K562 (cell line): ENCODE measurements around the gene AMOT. TPM values are rescaled to one million over a fixed set of nuclear protein-coding genes. Genes with fewer than 3 reads are reported as not detected.

Experiments
- ATAC-seq: fragments of 200-7000 bp; cut with Tn5 transposase; 3 replicates; pipeline ENCODE4 v1.9.1; 2020; ENCODE audit warnings: moderate library complexity
- BruUV-seq: library from RNA; stranded (reverse); fragments of 400-500 nt; replicated peaks from 2 replicates; lab custom pipeline; 2021; lab: Mats Ljungman, UMichigan
- CTCF ChIA-PET: fragments of 300-600 bp; formaldehyde crosslinking; extraction: SDS; loops from one replicate; lab custom pipeline; 2021; ENCODE audit warnings: low intra/inter-chr PET ratio; lab: Yijun Ruan, JAX
- POLR2A ChIA-PET: fragments of 300-600, 350-650 bp; sonication (Branson Sonifier 250); formaldehyde crosslinking; extraction: SDS; loops from one replicate; lab custom pipeline; 2021; ENCODE audit warnings: antibody characterized with exemption, inconsistent platforms; lab: Yijun Ruan, JAX
- DNase-seq, 4 experiments: peaks; one replicate each; pipeline versions ENCODE4 v3.0.0 to v3.0.0-alpha.2; 2011 to 2018; ENCODE audit warnings: low spot score in 3 of 4, mixed read lengths in 3 of 4; ENCODE audit errors: extremely low read depth in 1 of 4
- FAIRE-seq: peaks from 2 replicates; lab custom pipeline; 2011; peaks lifted over from hg19 to GRCh38; lab: Jason Lieb, UNC
- H2AFZ ChIP-seq: 2 replicates; pipeline ENCODE4 v1.6.0; 2011; ENCODE audit warnings: low read depth, low read length, control low read depth, inconsistent platforms
- H3K27ac ChIP-seq: fragments of 200-600 bp; 3 replicates; pipeline ENCODE4 v1.8.0; 2011; ENCODE audit warnings: low read depth, mild to moderate bottlenecking, control low read depth, inconsistent platforms, low read length, moderate library complexity, mixed read lengths; ENCODE audit errors: extremely low read depth
- H3K27me3 ChIP-seq, 2 experiments: fragments of 300-600 bp in 1 of 2; 2 replicates in 1 of 2; 3 replicates in 1 of 2; pipeline versions ENCODE4 v1.6.0 to v1.8.0; 2011; ENCODE audit warnings: inconsistent platforms in 2 of 2, low read length in 2 of 2, mild to moderate bottlenecking in 1 of 2, mixed read lengths in 1 of 2, moderate library complexity in 1 of 2; ENCODE audit not compliant: control insufficient read depth in 2 of 2, insufficient read depth in 2 of 2
- H3K36me3 ChIP-seq: fragments of 300-600 bp; 3 replicates; pipeline ENCODE4 v1.8.0; 2011; ENCODE audit warnings: mild to moderate bottlenecking, low read length, inconsistent platforms; ENCODE audit not compliant: control insufficient read depth, insufficient read depth
- H3K4me1 ChIP-seq, 2 experiments: fragments of 200-600 bp in 1 of 2; replicated peaks in 1 of 2; 2 replicates in 1 of 2; 3 replicates in 1 of 2; pipeline versions ENCODE4 v1.5.1 to v1.8.0; 2011; ENCODE audit warnings: inconsistent platforms in 2 of 2, low read length in 2 of 2, mild to moderate bottlenecking in 1 of 2, mixed read lengths in 1 of 2, moderate library complexity in 1 of 2; ENCODE audit not compliant: control insufficient read depth in 2 of 2, insufficient read depth in 2 of 2
- H3K4me2 ChIP-seq: 2 replicates; pipeline ENCODE4 v1.6.1; 2011; ENCODE audit warnings: low read length, control low read depth, inconsistent platforms, mixed read lengths; ENCODE audit not compliant: insufficient read depth
- H3K4me3 ChIP-seq: fragments of 200-600 bp; sonication (generic), shearing (Covaris generic); 2 replicates; pipeline ENCODE4 v1.5.1; 2016; ENCODE audit warnings: control low read depth, inconsistent platforms
- H3K79me2 ChIP-seq: fragments of 200-600 bp; 3 replicates; pipeline ENCODE4 v1.8.0; 2011; ENCODE audit warnings: low read length, inconsistent platforms; ENCODE audit not compliant: control insufficient read depth, insufficient read depth
- H3K9ac ChIP-seq, 2 experiments: 2 replicates each; pipeline versions ENCODE4 v1.6.0 to v1.6.1; 2011; ENCODE audit warnings: low read depth in 2 of 2, low read length in 2 of 2, control low read depth in 1 of 2, inconsistent platforms in 1 of 2, mild to moderate bottlenecking in 1 of 2, mixed read lengths in 1 of 2; ENCODE audit not compliant: insufficient read depth in 1 of 2
- H3K9me1 ChIP-seq: one replicate; pipeline ENCODE4 v1.6.0; 2011; ENCODE audit warnings: inconsistent platforms, mild to moderate bottlenecking, low read length, moderate library complexity; ENCODE audit not compliant: control insufficient read depth, insufficient read depth
- H3K9me3 ChIP-seq: replicated peaks from 2 replicates; pipeline ENCODE4 v1.5.1; 2011; ENCODE audit warnings: low read depth, low read length, inconsistent platforms; ENCODE audit not compliant: control insufficient read depth, insufficient read depth
- H4K20me1 ChIP-seq: replicated peaks from 2 replicates; pipeline ENCODE4 v1.6.1; 2011; ENCODE audit warnings: low read length, inconsistent platforms, mixed read lengths; ENCODE audit not compliant: control insufficient read depth, insufficient read depth
- ARNT ChIP-seq, 2 experiments: fragments of 450-650 bp; IDR thresholded peaks; 2 replicates each; pipeline ENCODE4 v1.6.1; 2016; ENCODE audit warnings: mild to moderate bottlenecking in 1 of 2
- ATF7 ChIP-seq: fragments of 450-650 bp; IDR thresholded peaks from 2 replicates; pipeline ENCODE4 v1.7.1; 2014; ENCODE audit warnings: mild to moderate bottlenecking, moderate library complexity
- E2F5 ChIP-seq: sonication (generic); formaldehyde crosslinking; IDR thresholded peaks from 2 replicates; pipeline ENCODE4 v1.8.0; 2022; ENCODE audit warnings: mild to moderate bottlenecking, missing genetic modification reagents
- ELF1 ChIP-seq: fragments of 200-800 bp; sonication (Bioruptor generic); IDR thresholded peaks from 2 replicates; pipeline ENCODE4 v1.6.1; 2016; ENCODE audit warnings: missing genetic modification characterization, missing compliant biosample characterization
- HIVEP1 ChIP-seq: fragments of 250-450 bp; sonication (Bioruptor Pico); IDR thresholded peaks from 2 replicates; pipeline ENCODE4 v1.4.0; 2020; ENCODE audit warnings: mild to moderate bottlenecking
- NRF1 ChIP-seq, 2 experiments: fragments of 450-650 bp; IDR thresholded peaks in 1 of 2; conservative IDR thresholded peaks in 1 of 2; 2 replicates each; pipeline ENCODE4 v1.6.1; 2014; ENCODE audit warnings: mild to moderate bottlenecking in 2 of 2
- RBM15 ChIP-seq: fragments of 200-400 bp; formaldehyde crosslinking; IDR thresholded peaks from 2 replicates; pipeline ENCODE4 v1.6.1; 2018; ENCODE audit warnings: mild to moderate bottlenecking, low read length, moderate library complexity; ENCODE audit not compliant: insufficient read depth
- WGBS: fragments of 100-300 bp; shearing (Covaris generic); methylation state at CpG from one replicate; pipeline ENCODE4 v1.1.6; 2016; ENCODE audit warnings: low coverage, mixed read lengths; ENCODE audit not compliant: insufficient coverage; ENCODE audit errors: missing lambda C conversion rate; 5-methylcytosine and 5-hydroxymethylcytosine counted together
- in situ Hi-C: fragments of 300-500 bp; cut with MboI; formaldehyde crosslinking; loops from 4 replicates; pipeline ENCODE4 v1.15.0; 2018; ENCODE audit warnings: inconsistent platforms, mixed read lengths
- intact Hi-C: fragments of 100-400 bp; cut with micrococcal nuclease; formaldehyde crosslinking; loops from 2 replicates; pipeline ENCODE4 v1.14.2; 2022
- polyA plus RNA-seq, 8 experiments: library from polyadenylated mRNA; depleted of rRNA in 4 of 8; stranded (reverse) in 5 of 8; unstranded in 3 of 8; fragments of >200 nt; fragmentation: Nextera tagmentation in 2 of 8; fragmentation: Illumina TruSeq in 1 of 8; extraction: Ambion mirVana in 2 of 8; extraction: Trizol in 1 of 8; gene quantifications; 2 replicates each; pipeline versions ENCODE4 v1.2.1 to v1.2.3, GENCODE V29; 2011 to 2014; ENCODE audit warnings: inconsistent platforms in 1 of 8, missing spikeins in 1 of 8
- total RNA-seq, 7 experiments: library from RNA; depleted of rRNA in 6 of 7; stranded (reverse); fragments of >200 nt in 6 of 7; fragmentation: Illumina TruSeq in 2 of 7; extraction: Trizol in 2 of 7; gene quantifications; 2 replicates each; pipeline versions ENCODE4 v1.2.1 to v1.2.3, GENCODE V29; 2011 to 2021; ENCODE audit warnings: low replicate concordance in 1 of 7

AMOT gene
- total and polyA plus RNA-seq, 9 of the 15 experiments (the other 6 are each of a cell fraction or from before 2014, with no cell fraction given): 0.04 TPM; not detected in 8

- no peak overlapping the region for H3K4me2 ChIP-seq
- no peaks in the 10 kb centered on the region for H3K27me3 ChIP-seq
- no peaks in the 10 kb centered on the region for H3K36me3 ChIP-seq
- H3K79me2 ChIP-seq: no peaks in the 10 kb centered on the region
- H3K9me3 ChIP-seq: no peaks in the 10 kb centered on the region
- BruUV-seq: no TSS peak
- H3K27ac ChIP-seq: no peak overlapping the region
- in situ Hi-C loops: no loop called here
- ATAC-seq (no peak), DNase-seq (no peak), FAIRE-seq (no peak)
- no peak for TF ChIP-seq ARNT (IDR thresholded peaks at IDR 0.05)
- H4K20me1 ChIP-seq: no peaks in the 10 kb centered on the region
- ChIA-PET CTCF (no interaction called here), POLR2A (no interaction called here)
- no peak overlapping the region for H2AFZ ChIP-seq
- no peaks in the 10 kb centered on the region for H3K9me1 ChIP-seq
- no peak overlapping the region for H3K4me3 ChIP-seq
- H3K9ac ChIP-seq: no peak overlapping the region
- intact Hi-C loops: no loop called here
- no peaks in the 10 kb centered on the region for H3K4me1 ChIP-seq
Measured at GRCh38 chrX:112849016-112849415, 8.4 kb upstream of the AMOT start.

- in situ Hi-C loops: no loop called here
- FAIRE-seq (no peak), DNase-seq (no peak), ATAC-seq (no peak)
- CTCF ChIA-PET: no interaction called here
- H3K4me3 ChIP-seq: no peak overlapping the region
- no peak overlapping the region for H3K4me2 ChIP-seq
- no peaks in the 10 kb centered on the region for H3K27me3 ChIP-seq
- H3K9me1 ChIP-seq: no peaks in the 10 kb centered on the region
- POLR2A ChIA-PET: no interaction called here
- H3K9ac ChIP-seq: no peak overlapping the region
- H4K20me1 ChIP-seq: no peaks in the 10 kb centered on the region
- WGBS: 0% methylated on average over 1 of the region's 2 CpGs
- H3K9me3 ChIP-seq: no peaks in the 10 kb centered on the region
- H3K79me2 ChIP-seq: no peaks in the 10 kb centered on the region
- no peak for TF ChIP-seq RBM15
- TF ChIP-seq ATF7: no peak
- no peak for TF ChIP-seq NRF1 (conservative IDR thresholded peaks at IDR 0.05 in 1 of 2, IDR thresholded peaks at IDR 0.05 in 1 of 2)
- no peak for TF ChIP-seq HIVEP1
- TF ChIP-seq ELF1 (tag): no peak
- no peak for TF ChIP-seq E2F5 (CRISPR knock-in tag)
- H3K4me1 ChIP-seq: no peaks in the 10 kb centered on the region
- no peak overlapping the region for H3K27ac ChIP-seq
- intact Hi-C loops: no loop called here
- H2AFZ ChIP-seq: no peak overlapping the region
- no TSS peak for BruUV-seq
- H3K36me3 ChIP-seq: no peaks in the 10 kb centered on the region
Measured at GRCh38 chrX:112846782-112847181, 6.2 kb upstream of the AMOT start.
